ENCODE results near the gene PDE5A. TPM values are rescaled to one million over a fixed set of nuclear protein-coding genes. Genes with fewer than 3 reads are reported as not detected.

Gene PDE5A
- total RNA-seq, 1 donor from 2014 or later = 3.2 TPM

GRCh38 chr4:119671205-119671604 lies 42.6 kb upstream of the PDE5A start:
- DNase-seq = no peak
- Mint-ChIP-seq H3K27ac (ENCODE audit: unreplicated experiment) (no peak overlapping the region), H3K9me3 (ENCODE audit: unreplicated experiment) (no peaks in the 10 kb centered on the region), H3K4me1 (ENCODE audit: low read depth, unreplicated experiment) (peaks cover 6% of the 10 kb centered on the region), H3K4me3 (ENCODE audit: unreplicated experiment) (no peak overlapping the region), H3K27me3 (ENCODE audit: unreplicated experiment) (peaks cover 3% of the 10 kb centered on the region), H3K36me3 (ENCODE audit: unreplicated experiment) (no peaks in the 10 kb centered on the region)
- TF ChIP-seq CTCF (IDR thresholded peaks at IDR 0.05; ENCODE audit: partially characterized antibody, unreplicated experiment) = no peak

GRCh38 chr4:119667802-119668201 lies 39.2 kb upstream of the PDE5A start:
- H3K9me3 Mint-ChIP-seq (ENCODE audit: unreplicated experiment) = no peaks in the 10 kb centered on the region
- H3K27me3 Mint-ChIP-seq (ENCODE audit: unreplicated experiment) = no peaks in the 10 kb centered on the region
- H3K4me1 Mint-ChIP-seq (ENCODE audit: low read depth, unreplicated experiment) = peaks cover 10% of the 10 kb centered on the region
- no peak overlapping the region for H3K27ac Mint-ChIP-seq (ENCODE audit: unreplicated experiment)
- H3K36me3 Mint-ChIP-seq (ENCODE audit: unreplicated experiment) = no peaks in the 10 kb centered on the region
- DNase-seq = no peak
- no peak overlapping the region for H3K4me3 Mint-ChIP-seq (ENCODE audit: unreplicated experiment)
- TF ChIP-seq CTCF (IDR thresholded peaks at IDR 0.05; ENCODE audit: partially characterized antibody, unreplicated experiment) = no peak

GRCh38 chr4:119666653-119667091 lies 38.1 kb upstream of the PDE5A start:
- Mint-ChIP-seq H3K4me3 (ENCODE audit: unreplicated experiment) (no peak overlapping the region), H3K27me3 (ENCODE audit: unreplicated experiment) (no peaks in the 10 kb centered on the region), H3K27ac (ENCODE audit: unreplicated experiment) (peak overlapping the region; percentile 72), H3K36me3 (ENCODE audit: unreplicated experiment) (no peaks in the 10 kb centered on the region), H3K4me1 (ENCODE audit: low read depth, unreplicated experiment) (peaks cover 10% of the 10 kb centered on the region), H3K9me3 (ENCODE audit: unreplicated experiment) (no peaks in the 10 kb centered on the region)
- no peak for DNase-seq
- no peak for TF ChIP-seq CTCF (IDR thresholded peaks at IDR 0.05; ENCODE audit: partially characterized antibody, unreplicated experiment)

GRCh38 chr4:119665752-119666151 lies 37.1 kb upstream of the PDE5A start:
- no peak overlapping the region for H3K4me3 Mint-ChIP-seq (ENCODE audit: unreplicated experiment)
- no peak for DNase-seq
- H3K27me3 Mint-ChIP-seq (ENCODE audit: unreplicated experiment) = no peaks in the 10 kb centered on the region
- no peaks in the 10 kb centered on the region for H3K36me3 Mint-ChIP-seq (ENCODE audit: unreplicated experiment)
- peaks cover 10% of the 10 kb centered on the region for H3K4me1 Mint-ChIP-seq (ENCODE audit: low read depth, unreplicated experiment)
- peak overlapping the region; percentile 26 for H3K27ac Mint-ChIP-seq (ENCODE audit: unreplicated experiment)
- TF ChIP-seq CTCF (IDR thresholded peaks at IDR 0.05; ENCODE audit: partially characterized antibody, unreplicated experiment) = no peak
- no peaks in the 10 kb centered on the region for H3K9me3 Mint-ChIP-seq (ENCODE audit: unreplicated experiment)

GRCh38 chr4:119664168-119664907 lies 35.7 kb upstream of the PDE5A start:
- no peak for TF ChIP-seq CTCF (IDR thresholded peaks at IDR 0.05; ENCODE audit: partially characterized antibody, unreplicated experiment)
- H3K4me1 Mint-ChIP-seq (ENCODE audit: low read depth, unreplicated experiment) = peaks cover 10% of the 10 kb centered on the region
- DNase-seq = no peak
- H3K9me3 Mint-ChIP-seq (ENCODE audit: unreplicated experiment) = no peaks in the 10 kb centered on the region
- H3K36me3 Mint-ChIP-seq (ENCODE audit: unreplicated experiment) = no peaks in the 10 kb centered on the region
- H3K4me3 Mint-ChIP-seq (ENCODE audit: unreplicated experiment) = no peak overlapping the region
- no peaks in the 10 kb centered on the region for H3K27me3 Mint-ChIP-seq (ENCODE audit: unreplicated experiment)
- H3K27ac Mint-ChIP-seq (ENCODE audit: unreplicated experiment) = no peak overlapping the region
